Left ventricle myocardium inferior (tissue), 1 donor: ENCODE data around the gene MAP1B. TPM values are rescaled to one million over a fixed set of nuclear protein-coding genes. Genes with fewer than 3 reads are reported as not detected.

Source experiments
- DNase-seq: peaks from one replicate; pipeline ENCODE4 v3.0.0-alpha.2; 2020
- H3K27ac ChIP-seq: fragments of 200-600 bp; replicated peaks from 2 replicates; pipeline ENCODE4 v1.8.0; 2021
- H3K27me3 ChIP-seq: fragments of 200-600 bp; 2 replicates; pipeline ENCODE4 v1.8.0; 2021; ENCODE audit warnings: low read depth
- H3K36me3 ChIP-seq: fragments of 200-600 bp; 2 replicates; pipeline ENCODE4 v1.8.0; 2021
- H3K4me1 ChIP-seq: fragments of 200-600 bp; 2 replicates; pipeline ENCODE4 v1.8.0; 2021
- H3K4me3 ChIP-seq: fragments of 200-600 bp; 2 replicates; pipeline ENCODE4 v1.8.0; 2021; ENCODE audit warnings: mild to moderate bottlenecking, moderate library complexity
- H3K9me3 ChIP-seq: fragments of 200-600 bp; replicated peaks from 2 replicates; pipeline ENCODE4 v1.8.0; 2021
- CTCF ChIP-seq: fragments of 200-600 bp; IDR thresholded peaks from 2 replicates; pipeline ENCODE4 v1.8.0; 2021; ENCODE audit warnings: antibody characterized with exemption, mild to moderate bottlenecking, borderline replicate concordance
- intact Hi-C: fragments of 100-400 bp; cut with micrococcal nuclease; formaldehyde crosslinking; loops from one replicate; pipeline ENCODE4 v1.11.0; 2022
- total RNA-seq: library from RNA; stranded (reverse); fragmentation: NEBNext Ultra II Directional; extraction: Animal tissue kit (Norgen Biotek cat#: 25700); gene quantifications from one replicate; pipeline ENCODE4 v1.2.1, GENCODE V29; 2021
- donor health status: DM: no; HTN: yes; CAD: no; lungs with severe emphysema.

MAP1B gene
- total RNA-seq, 1 donor from 2014 or later = 73.2 TPM

DNA sequence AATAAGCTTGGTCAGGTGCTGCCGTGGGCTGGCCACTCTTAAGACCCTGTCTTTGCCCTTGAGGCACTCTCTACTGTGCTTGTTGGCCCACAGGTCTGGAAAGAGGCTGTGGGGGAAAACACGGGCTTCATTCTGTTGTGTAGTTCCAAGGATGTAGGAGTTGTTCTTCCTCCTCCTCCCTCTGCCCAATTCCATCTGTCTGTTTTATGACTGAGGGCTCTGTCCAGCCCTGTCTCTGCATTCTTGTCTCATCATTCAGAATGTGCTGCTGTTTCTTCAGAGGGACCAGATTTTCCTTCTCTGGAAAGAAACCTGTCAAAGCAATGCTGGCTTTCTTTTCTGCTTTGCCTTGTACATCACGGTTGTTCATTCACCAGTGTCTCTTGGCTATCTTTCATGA, 84.1 kb downstream of the MAP1B start:
- H3K27ac ChIP-seq = no peak overlapping the region
- H3K4me3 ChIP-seq = no peak overlapping the region
- H3K36me3 ChIP-seq = peaks cover 54% of the 10 kb centered on the region
- intact Hi-C loops = no loop called here
- TF ChIP-seq CTCF = no peak
- no peaks in the 10 kb centered on the region for H3K27me3 ChIP-seq
- no peaks in the 10 kb centered on the region for H3K9me3 ChIP-seq
- peaks cover 34% of the 10 kb centered on the region for H3K4me1 ChIP-seq
- no peak for DNase-seq

- Histone ChIP-seq H3K9me3 (no peaks in the 10 kb centered on the region), H3K27me3 (no peaks in the 10 kb centered on the region), H3K27ac (no peak overlapping the region), H3K4me3 (no peak overlapping the region), H3K4me1 (peaks cover 14% of the 10 kb centered on the region), H3K36me3 (peaks cover 66% of the 10 kb centered on the region)
- intact Hi-C loops = no loop called here
- TF ChIP-seq CTCF = no peak
- DNase-seq = no peak
These were observed 87.6 kb downstream of the MAP1B start for GRCh38 chr5:72194846-72195245.

DNA sequence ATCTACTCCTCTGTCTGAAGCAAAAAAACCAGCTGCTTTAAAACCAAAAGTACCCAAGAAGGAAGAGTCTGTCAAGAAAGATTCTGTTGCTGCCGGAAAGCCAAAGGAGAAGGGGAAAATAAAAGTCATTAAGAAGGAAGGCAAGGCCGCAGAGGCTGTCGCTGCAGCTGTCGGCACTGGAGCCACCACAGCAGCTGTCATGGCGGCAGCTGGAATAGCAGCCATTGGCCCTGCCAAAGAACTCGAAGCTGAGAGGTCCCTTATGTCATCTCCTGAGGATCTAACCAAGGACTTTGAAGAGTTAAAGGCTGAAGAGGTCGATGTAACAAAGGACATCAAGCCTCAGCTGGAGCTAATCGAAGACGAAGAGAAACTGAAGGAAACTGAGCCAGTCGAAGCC, 88.3 kb downstream of the MAP1B start:
- Histone ChIP-seq H3K36me3 (peaks cover 74% of the 10 kb centered on the region), H3K9me3 (no peaks in the 10 kb centered on the region), H3K27me3 (no peaks in the 10 kb centered on the region), H3K4me3 (no peak overlapping the region), H3K27ac (no peak overlapping the region), H3K4me1 (peaks cover 11% of the 10 kb centered on the region)
- no peak for DNase-seq
- TF ChIP-seq CTCF = no peak
- intact Hi-C loops = no loop called here

- no peaks in the 10 kb centered on the region for H3K9me3 ChIP-seq
- intact Hi-C loops = no loop called here
- H3K36me3 ChIP-seq = peaks cover 85% of the 10 kb centered on the region
- no peak for TF ChIP-seq CTCF
- no peak overlapping the region for H3K27ac ChIP-seq
- DNase-seq = no peak
- H3K4me1 ChIP-seq = no peaks in the 10 kb centered on the region
- H3K4me3 ChIP-seq = no peak overlapping the region
- no peaks in the 10 kb centered on the region for H3K27me3 ChIP-seq
These were observed 90.1 kb downstream of the MAP1B start for GRCh38 chr5:72197393-72197792.

DNA sequence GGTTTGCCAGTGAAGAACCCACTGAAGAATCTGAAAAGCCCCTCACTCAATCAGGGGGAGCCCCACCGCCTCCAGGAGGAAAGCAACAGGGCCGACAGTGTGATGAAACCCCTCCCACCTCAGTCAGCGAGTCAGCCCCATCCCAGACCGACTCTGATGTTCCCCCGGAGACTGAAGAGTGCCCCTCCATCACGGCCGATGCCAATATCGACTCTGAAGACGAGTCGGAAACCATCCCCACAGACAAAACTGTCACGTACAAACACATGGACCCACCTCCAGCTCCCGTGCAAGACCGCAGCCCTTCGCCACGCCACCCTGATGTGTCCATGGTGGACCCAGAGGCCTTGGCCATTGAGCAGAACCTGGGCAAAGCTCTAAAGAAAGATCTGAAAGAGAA, 92.4 kb downstream of the MAP1B start:
- no peak for DNase-seq
- H3K36me3 ChIP-seq = peaks cover 87% of the 10 kb centered on the region
- H3K27ac ChIP-seq = no peak overlapping the region
- intact Hi-C loops = no loop called here
- no peak for TF ChIP-seq CTCF
- H3K27me3 ChIP-seq = no peaks in the 10 kb centered on the region
- no peak overlapping the region for H3K4me3 ChIP-seq
- H3K9me3 ChIP-seq = no peaks in the 10 kb centered on the region
- H3K4me1 ChIP-seq = no peaks in the 10 kb centered on the region

DNA sequence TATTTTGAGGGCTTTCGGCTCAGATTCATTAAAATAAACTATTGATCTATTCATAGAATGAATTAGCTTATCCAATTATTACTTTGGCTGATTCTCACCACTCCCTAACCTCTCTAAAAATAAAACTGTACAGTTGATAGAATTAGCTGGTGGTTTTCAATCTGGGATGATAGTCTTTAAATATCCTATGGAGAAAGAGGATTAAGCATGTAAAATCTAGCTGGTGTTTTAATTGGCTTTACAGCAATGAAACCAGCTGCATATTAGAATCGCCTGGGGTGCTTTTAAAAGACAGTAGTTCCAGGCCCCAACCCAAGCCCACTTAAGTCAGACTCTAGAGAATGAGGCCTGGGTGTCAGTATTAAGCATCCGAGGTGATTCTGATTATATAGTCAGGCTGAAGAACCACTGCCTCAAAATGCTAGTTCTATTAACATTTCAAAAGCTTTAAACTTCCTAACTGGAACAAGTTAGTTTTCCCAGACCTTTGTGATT, 95.1 kb downstream of the MAP1B start:
- Histone ChIP-seq H3K9me3 (no peaks in the 10 kb centered on the region), H3K27me3 (no peaks in the 10 kb centered on the region), H3K4me1 (no peaks in the 10 kb centered on the region), H3K27ac (no peak overlapping the region), H3K4me3 (no peak overlapping the region), H3K36me3 (peaks cover 86% of the 10 kb centered on the region)
- intact Hi-C loops = no loop called here
- DNase-seq = no peak
- no peak for TF ChIP-seq CTCF
